ENCODE data around the gene MPV17L2.

The MPV17L2 gene

DNA sequence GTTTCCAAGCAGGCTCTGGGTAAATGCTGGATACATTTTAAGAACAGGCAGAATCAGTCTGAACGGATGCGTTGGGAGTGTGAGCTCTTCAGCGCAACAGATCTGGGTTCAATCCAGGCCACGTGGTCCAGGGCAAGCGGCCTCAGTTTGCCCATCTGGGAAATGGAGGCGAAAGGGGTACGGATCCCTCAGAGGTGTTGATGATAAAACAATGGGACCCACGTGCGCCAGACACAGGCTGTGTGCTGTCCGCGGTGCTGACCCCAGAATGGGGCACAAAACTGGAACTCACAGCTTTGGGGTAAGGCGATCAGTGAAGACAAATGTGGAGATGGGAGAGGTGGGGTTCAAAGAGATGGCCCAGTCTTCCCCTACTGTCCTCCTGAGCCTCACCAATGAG is 46.3 kb downstream of the MPV17L2 start:
- DNase-seq (ENCODE audit: low spot score): no peak

DNA sequence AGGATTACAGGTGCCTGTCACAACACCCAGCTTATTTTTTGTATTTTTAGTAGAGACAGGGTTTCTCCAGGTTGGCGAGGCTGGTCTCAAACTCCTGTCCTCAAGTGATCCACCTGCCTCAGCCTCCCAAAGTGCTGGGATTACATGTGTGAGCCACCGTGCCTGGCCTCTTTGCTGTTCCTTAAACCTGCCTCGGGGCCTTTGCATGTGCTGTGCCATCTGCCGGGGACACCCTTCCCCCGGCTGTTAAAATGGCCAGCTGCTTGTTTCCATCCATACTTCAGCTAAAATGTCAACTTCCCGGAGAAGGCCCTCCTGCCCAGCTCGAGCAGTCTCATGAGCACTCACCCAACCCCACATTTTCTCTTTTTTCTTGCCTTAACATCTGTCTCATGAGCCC is 52.3 kb downstream of the MPV17L2 start:
- DNase-seq (ENCODE audit: low spot score): no peak
